H1 (cell line): ENCODE data around the gene TSR3. TPM values are rescaled to one million over a fixed set of nuclear protein-coding genes. Genes with fewer than 3 reads are reported as not detected.

Source experiments
- ATF2 ChIP-seq: IDR thresholded peaks from 2 replicates; pipeline ENCODE4 v1.6.1; 2012; ENCODE audit warnings: low read length, inconsistent platforms
- CBX5 ChIP-seq: fragments of 300-800, 300-1000 bp; sonication (generic); IDR thresholded peaks from 2 replicates; pipeline ENCODE4 v1.7.1; 2016; ENCODE audit warnings: antibody characterized with exemption, low read length, low read depth
- CEBPB ChIP-seq: IDR thresholded peaks from 2 replicates; pipeline ENCODE4 v1.6.1; 2012; ENCODE audit warnings: low read depth, low read length
- KDM5A ChIP-seq: fragments of 200-600 bp; IDR thresholded peaks from 2 replicates; pipeline ENCODE4 v1.7.1; 2012; ENCODE audit warnings: mild to moderate bottlenecking, low read length, inconsistent platforms, mixed read lengths
- MAX ChIP-seq: IDR thresholded peaks from 2 replicates; pipeline ENCODE4 v1.6.1; 2012; ENCODE audit warnings: inconsistent platforms
- PHF8 ChIP-seq: fragments of 200-600 bp; sonication (generic); conservative IDR thresholded peaks from 2 replicates; pipeline ENCODE4 v1.7.1; 2012; ENCODE audit warnings: low read depth, mild to moderate bottlenecking, inconsistent platforms, low read length, moderate library complexity
- SRF ChIP-seq: IDR thresholded peaks from 2 replicates; pipeline ENCODE4 v1.6.1; 2011; ENCODE audit warnings: mild to moderate bottlenecking, low read depth, low read length, moderate library complexity
- polyA plus RNA-seq, 7 experiments: library from polyadenylated mRNA; depleted of rRNA in 3 of 7; stranded (reverse) in 5 of 7; unstranded in 2 of 7; fragments of >200 nt in 5 of 7; fragments of 200-250 nt in 2 of 7; gene quantifications; 1 replicate in 5 of 7; 2 replicates in 1 of 7; 4 replicates in 1 of 7; pipeline versions ENCODE4 v1.2.1 to v1.2.3, GENCODE V29; 2011 to 2013; ENCODE audit warnings: missing spikeins in 2 of 7, mixed read lengths in 2 of 7
- total RNA-seq: library from RNA; stranded (reverse); fragmentation: NEBNext Ultra II Directional; extraction: Animal tissue kit (Norgen Biotek cat#: 25700); gene quantifications from 2 replicates; pipeline ENCODE4 v1.2.1, GENCODE V29; 2021

Gene TSR3
- total and polyA plus RNA-seq, 2 of the 8 experiments (the other 6 are each of a cell fraction or from before 2014, with no cell fraction given), result 43.1 to 52.3 TPM

- no peak for TF ChIP-seq ATF2
- TF ChIP-seq MAX, result no peak
- no peak for TF ChIP-seq SRF
- TF ChIP-seq CBX5, result no peak
- no peak for TF ChIP-seq PHF8
- no peak for TF ChIP-seq KDM5A
- TF ChIP-seq CEBPB, result no peak
Observed at GRCh38 chr16:1299868-1300203, 51.8 kb downstream of the TSR3 start (continued).

Other genes with a start within 250 kb of the TSR3 start
- 27.2 and 28.7 TPM in 2 replicates for gene CACNA1H, start 198.8 kb downstream of the TSR3 start, total RNA-seq
- gene CACNA1H, start 198.8 kb downstream of the TSR3 start, polyA plus RNA-seq (2011; rRNA removed), result 14.0 and 27.4 TPM in 2 replicates
- gene TPSG1, start 126.6 kb downstream of the TSR3 start, total RNA-seq, result not detected in 2 replicates
- gene TPSG1, start 126.6 kb downstream of the TSR3 start, polyA plus RNA-seq (2011; rRNA removed), result not detected in 2 replicates
- gene TPSB2, start 121.7 kb downstream of the TSR3 start, total RNA-seq, result not detected in 2 replicates
- 0.08 TPM in 1 of 2 replicates, not detected in the other for gene TPSB2, start 121.7 kb downstream of the TSR3 start, polyA plus RNA-seq (2011; rRNA removed)
- not detected in 2 replicates for gene TPSAB1, start 111.2 kb downstream of the TSR3 start, total RNA-seq
- 0.09 TPM in 2 replicates for gene TPSAB1, start 111.2 kb downstream of the TSR3 start, polyA plus RNA-seq (2011; rRNA removed)
- not detected in 2 replicates for gene TPSD1, start 95.8 kb downstream of the TSR3 start, total RNA-seq
- gene TPSD1, start 95.8 kb downstream of the TSR3 start, polyA plus RNA-seq (2011; rRNA removed), result 0.26 and 0.61 TPM in 2 replicates
- 268 and 272 TPM in 2 replicates for gene UBE2I, start 42.2 kb downstream of the TSR3 start, total RNA-seq
- gene UBE2I, start 42.2 kb downstream of the TSR3 start, polyA plus RNA-seq (2011; rRNA removed), result 148 and 162 TPM in 2 replicates
- gene BAIAP3, start 18.2 kb downstream of the TSR3 start, total RNA-seq, result 6.8 and 7.9 TPM in 2 replicates
- 2.9 and 6.3 TPM in 2 replicates for gene BAIAP3, start 18.2 kb downstream of the TSR3 start, polyA plus RNA-seq (2011; rRNA removed)
- gene GNPTG, start 53 bp upstream of the TSR3 start, total RNA-seq, result 25.2 and 26.2 TPM in 2 replicates
- 51.2 and 73.3 TPM in 2 replicates for gene GNPTG, start 53 bp upstream of the TSR3 start, polyA plus RNA-seq (2011; rRNA removed)
- 31.8 and 32.1 TPM in 2 replicates for gene UNKL, start 62.8 kb upstream of the TSR3 start, total RNA-seq
- gene UNKL, start 62.8 kb upstream of the TSR3 start, polyA plus RNA-seq (2011; rRNA removed), result 25.1 and 32.0 TPM in 2 replicates
- gene UQCC4, start 68.9 kb upstream of the TSR3 start, total RNA-seq, result 13.4 and 14.9 TPM in 2 replicates
- 33.8 and 35.0 TPM in 2 replicates for gene UQCC4, start 68.9 kb upstream of the TSR3 start, polyA plus RNA-seq (2011; rRNA removed)
- not detected in 2 replicates for gene PERCC1, start 79.2 kb upstream of the TSR3 start, total RNA-seq
- not detected in 2 replicates for gene PERCC1, start 79.2 kb upstream of the TSR3 start, polyA plus RNA-seq (2011; rRNA removed)
- 0.88 and 1.3 TPM in 2 replicates for gene CCDC154, start 92.7 kb upstream of the TSR3 start, total RNA-seq
- 0.15 and 0.58 TPM in 2 replicates for gene CCDC154, start 92.7 kb upstream of the TSR3 start, polyA plus RNA-seq (2011; rRNA removed)
- gene CLCN7, start 123.2 kb upstream of the TSR3 start, total RNA-seq, result 76.5 and 81.5 TPM in 2 replicates
- 38.6 and 79.6 TPM in 2 replicates for gene CLCN7, start 123.2 kb upstream of the TSR3 start, polyA plus RNA-seq (2011; rRNA removed)
- not detected in 2 replicates for gene PTX4, start 137.1 kb upstream of the TSR3 start, total RNA-seq
- not detected in 2 replicates for gene PTX4, start 137.1 kb upstream of the TSR3 start, polyA plus RNA-seq (2011; rRNA removed)
- gene TELO2, start 141.5 kb upstream of the TSR3 start, total RNA-seq, result 64.8 and 66.4 TPM in 2 replicates
- 39.3 and 72.9 TPM in 2 replicates for gene TELO2, start 141.5 kb upstream of the TSR3 start, polyA plus RNA-seq (2011; rRNA removed)
- not detected in 2 replicates for gene TMEM204, start 181.8 kb upstream of the TSR3 start, total RNA-seq
- 0.03 TPM in 1 of 2 replicates, not detected in the other for gene TMEM204, start 181.8 kb upstream of the TSR3 start, polyA plus RNA-seq (2011; rRNA removed)